CD4-positive, alpha-beta T cell treated with Interleukin-15 for 1 hour (primary cell): Measurements from ENCODE around the gene UBXN6.

Experiments used
- DNase-seq: peaks from one replicate; pipeline ENCODE4 v3.0.0-alpha.2; 2020

UBXN6 gene

GRCh38 chr19:4457654-4458395 is at the start of gene UBXN6:
UBXN6 (minus strand) TSS chr19:4457794; CDS start chr19:4457697, 97 bp downstream.
- DNase-seq = peak; percentile 99

GRCh38 chr19:4507150-4507452 is 49.5 kb upstream of the UBXN6 start:
- no peak for DNase-seq

- DNase-seq = no peak
Measured at GRCh38 chr19:4506449-4507149, 49.0 kb upstream of the UBXN6 start.

GRCh38 chr19:4505570-4506448 is 48.2 kb upstream of the UBXN6 start:
- DNase-seq = no peak

- no peak for DNase-seq
Measured at GRCh38 chr19:4504891-4505569, 47.4 kb upstream of the UBXN6 start.

GRCh38 chr19:4504297-4504701 is 46.7 kb upstream of the UBXN6 start:
- no peak for DNase-seq

GRCh38 chr19:4503825-4504170 is 46.2 kb upstream of the UBXN6 start:
- no peak for DNase-seq

GRCh38 chr19:4503132-4503824 is 45.7 kb upstream of the UBXN6 start:
- DNase-seq = no peak

- DNase-seq = no peak
Measured at GRCh38 chr19:4502282-4503131, 44.9 kb upstream of the UBXN6 start.

- DNase-seq = no peak
Measured at GRCh38 chr19:4501691-4502090, 44.1 kb upstream of the UBXN6 start.

- DNase-seq = no peak
Measured at GRCh38 chr19:4500841-4501591, 43.4 kb upstream of the UBXN6 start.

- no peak for DNase-seq
Measured at GRCh38 chr19:4499855-4500254, 42.3 kb upstream of the UBXN6 start.

GRCh38 chr19:4499318-4499717 is 41.7 kb upstream of the UBXN6 start:
- DNase-seq = no peak

- no peak for DNase-seq
Measured at GRCh38 chr19:4498694-4499093, 41.1 kb upstream of the UBXN6 start.

- no peak for DNase-seq
Measured at GRCh38 chr19:4497770-4498389, 40.3 kb upstream of the UBXN6 start.

- DNase-seq = no peak
Measured at GRCh38 chr19:4496304-4496703, 38.7 kb upstream of the UBXN6 start.

GRCh38 chr19:4495471-4495870 is 37.9 kb upstream of the UBXN6 start:
- DNase-seq = no peak

- no peak for DNase-seq
Measured at GRCh38 chr19:4494691-4495064, 37.1 kb upstream of the UBXN6 start.

- DNase-seq = no peak
Measured at GRCh38 chr19:4493929-4494690, 36.5 kb upstream of the UBXN6 start.
